NCI-H526 treated with DMSO at 0.1 percent for 48 hours (cell line): Measurements from ENCODE around the gene C16orf54.
A peak's percentile ranks its signal among the peaks of the same experiment; 100 is the strongest.
"Not testable (repeated sequence)": the region's sequence is repeated elsewhere in the genome, so short reads cannot be mapped to it uniquely, and the experiment has no call there.

ENCODE experiments used
- DNase-seq: peaks from one replicate; lab custom pipeline; 2025; lab: John Stamatoyannopoulos, UW

C16orf54 gene

GRCh38 chr16:29739927-29740629, 5.7 kb downstream of the C16orf54 start:
- DNase-seq, result not testable (repeated sequence)

GRCh38 chr16:29738514-29738913, 7.3 kb downstream of the C16orf54 start:
- no peak for DNase-seq

GRCh38 chr16:29737713-29738112, 8.1 kb downstream of the C16orf54 start:
- no peak for DNase-seq

- DNase-seq, result no peak
Measured at GRCh38 chr16:29736764-29737163, 9.0 kb downstream of the C16orf54 start.

GRCh38 chr16:29736112-29736511, 9.7 kb downstream of the C16orf54 start:
- DNase-seq, result no peak

- no peak for DNase-seq
Measured at GRCh38 chr16:29734786-29735185, 11.0 kb downstream of the C16orf54 start.

- DNase-seq, result not testable (repeated sequence)
Measured at GRCh38 chr16:29731768-29732601, 13.8 kb downstream of the C16orf54 start.

- DNase-seq, result no peak
Measured at GRCh38 chr16:29730649-29731048, 15.1 kb downstream of the C16orf54 start.

GRCh38 chr16:29729116-29729521, 16.7 kb downstream of the C16orf54 start:
- peak; percentile 43 for DNase-seq

GRCh38 chr16:29727452-29727851, 18.3 kb downstream of the C16orf54 start:
- DNase-seq, result no peak

- no peak for DNase-seq
Measured at GRCh38 chr16:29726845-29727377, 18.9 kb downstream of the C16orf54 start.

- DNase-seq, result peak; percentile 88
Measured at GRCh38 chr16:29721167-29721879, 24.5 kb downstream of the C16orf54 start.

GRCh38 chr16:29720703-29721102, 25.1 kb downstream of the C16orf54 start:
- DNase-seq, result no peak

GRCh38 chr16:29719063-29719462, 26.7 kb downstream of the C16orf54 start:
- DNase-seq, result peak; percentile 83

GRCh38 chr16:29717113-29717512, 28.7 kb downstream of the C16orf54 start:
- DNase-seq, result no peak

GRCh38 chr16:29714972-29715371, 30.8 kb downstream of the C16orf54 start:
- DNase-seq, result no peak

- DNase-seq, result no peak
Measured at GRCh38 chr16:29714396-29714795, 31.4 kb downstream of the C16orf54 start.

GRCh38 chr16:29712809-29713208, 33.0 kb downstream of the C16orf54 start:
- DNase-seq, result no peak

- peak; percentile 85 for DNase-seq
Measured at GRCh38 chr16:29710227-29711219, 35.3 kb downstream of the C16orf54 start.

GRCh38 chr16:29709657-29710056, 36.1 kb downstream of the C16orf54 start:
- DNase-seq, result peak; percentile 83
